Stimulated activated CD4-positive, alpha-beta T cell treated with anti-CD3 and anti-CD28 coated beads, Interleukin-15, amount 100 ng/mL, for 1 hour (primary cell): ENCODE measurements around the gene FAT1.

Experiments used
- DNase-seq, 2 donors: peaks; one replicate each; pipeline ENCODE4 v3.0.0-alpha.2; 2020; ENCODE audit warnings: low read depth in 1 of 2, low spot score in 1 of 2

The FAT1 gene

GRCh38 chr4:186724058-186724863 lies 605 bp upstream of the FAT1 start:
- no peak for DNase-seq

GRCh38 chr4:186722796-186723291 lies 812 bp downstream of the FAT1 start:
- no peak for DNase-seq

GRCh38 chr4:186719925-186720694 lies 3.5 kb downstream of the FAT1 start:
- DNase-seq = no peak

GRCh38 chr4:186717556-186717955 lies 6.1 kb downstream of the FAT1 start:
- DNase-seq = no peak

- DNase-seq = no peak
Measured at GRCh38 chr4:186715077-186715476, 8.6 kb downstream of the FAT1 start.

GRCh38 chr4:186714006-186714675 lies 9.5 kb downstream of the FAT1 start:
- no peak for DNase-seq

- no peak for DNase-seq
Measured at GRCh38 chr4:186712690-186713089, 11.0 kb downstream of the FAT1 start.

GRCh38 chr4:186710521-186711119 lies 13.0 kb downstream of the FAT1 start:
- no peak for DNase-seq

GRCh38 chr4:186709517-186709916 lies 14.1 kb downstream of the FAT1 start:
- DNase-seq = no peak

GRCh38 chr4:186708554-186708953 lies 15.1 kb downstream of the FAT1 start:
- DNase-seq = no peak

- DNase-seq = no peak
Measured at GRCh38 chr4:186707996-186708395, 15.7 kb downstream of the FAT1 start.

GRCh38 chr4:186707574-186707973 lies 16.1 kb downstream of the FAT1 start:
- no peak for DNase-seq

- no peak for DNase-seq
Measured at GRCh38 chr4:186704057-186704456, 19.6 kb downstream of the FAT1 start.

GRCh38 chr4:186703510-186703909 lies 20.1 kb downstream of the FAT1 start:
- no peak for DNase-seq

GRCh38 chr4:186702940-186703339 lies 20.7 kb downstream of the FAT1 start:
- no peak for DNase-seq

GRCh38 chr4:186702297-186702696 lies 21.4 kb downstream of the FAT1 start:
- DNase-seq = no peak

- no peak for DNase-seq
Measured at GRCh38 chr4:186701788-186702187, 21.9 kb downstream of the FAT1 start.

- DNase-seq = no peak
Measured at GRCh38 chr4:186701273-186701672, 22.4 kb downstream of the FAT1 start.

GRCh38 chr4:186700746-186701145 lies 22.9 kb downstream of the FAT1 start:
- DNase-seq = no peak

- DNase-seq = no peak
Measured at GRCh38 chr4:186699881-186700397, 23.7 kb downstream of the FAT1 start.

GRCh38 chr4:186699298-186699697 lies 24.4 kb downstream of the FAT1 start:
- DNase-seq = no peak
